Measurements from ENCODE around the gene CEP350. TPM values are rescaled to one million over a fixed set of nuclear protein-coding genes. Genes with fewer than 3 reads are reported as not detected.

Gene CEP350
- total RNA-seq, 1 donor: 76.0 TPM

GRCh38 chr1:179929955-179930798 is 24.4 kb upstream of the CEP350 start:
- H3K9me3 ChIP-seq (ENCODE audit: low read depth, low read length): no peaks in the 10 kb centered on the region

DNA sequence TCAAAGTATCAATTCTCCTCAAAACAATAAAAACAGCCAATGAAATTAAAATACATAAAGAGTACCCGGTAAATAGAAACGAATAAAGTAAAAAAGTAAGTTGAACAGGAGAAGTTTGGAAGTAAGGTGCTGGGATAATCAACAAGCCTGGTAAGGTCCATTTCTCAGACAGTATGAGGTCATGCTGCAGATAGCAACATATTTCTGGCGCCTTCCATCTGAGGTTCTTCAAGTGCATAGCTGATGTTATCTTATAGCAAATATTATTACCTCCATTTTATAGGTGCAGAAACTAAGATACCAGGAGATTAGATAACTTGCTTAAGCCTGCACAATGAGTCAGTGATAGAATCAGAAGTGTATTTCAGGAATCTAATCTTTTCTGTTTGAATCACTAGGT is 23.7 kb upstream of the CEP350 start:
- Histone ChIP-seq H3K4me3 (ENCODE audit: low read length) (no peak overlapping the region), H3K27me3 (ENCODE audit: insufficient read depth, low read length) (no peaks in the 10 kb centered on the region), H3K4me1 (ENCODE audit: insufficient read depth, low read length) (no peaks in the 10 kb centered on the region), H3K9me3 (ENCODE audit: low read depth, low read length) (no peaks in the 10 kb centered on the region)

More at GRCh38 chr1:179929955-179930798, 24.4 kb upstream of the CEP350 start:
- Histone ChIP-seq H3K4me3 (ENCODE audit: low read length) (no peak overlapping the region), H3K27me3 (ENCODE audit: insufficient read depth, low read length) (no peaks in the 10 kb centered on the region), H3K4me1 (ENCODE audit: insufficient read depth, low read length) (no peaks in the 10 kb centered on the region)

DNA sequence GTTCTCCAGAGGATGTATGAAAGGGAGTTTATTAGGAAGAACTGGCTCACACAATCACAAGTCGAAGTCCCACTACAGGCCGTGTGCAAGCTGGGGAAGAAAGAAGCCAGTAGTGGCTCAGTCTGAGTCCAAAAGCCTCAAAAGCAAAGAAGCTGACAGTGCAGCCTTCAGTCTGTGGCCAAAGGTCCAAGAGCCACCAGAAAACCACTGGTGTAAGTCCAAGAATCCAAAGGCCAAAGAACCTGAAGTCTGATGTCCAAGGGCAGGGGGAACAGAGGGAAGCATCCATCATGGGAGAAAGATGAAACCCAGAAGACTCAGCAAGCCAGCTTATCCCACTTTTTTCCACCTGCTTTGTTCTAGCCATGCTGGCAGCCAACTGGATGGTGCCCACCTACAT is 21.4 kb upstream of the CEP350 start:
- H3K27me3 ChIP-seq (ENCODE audit: insufficient read depth, low read length): no peaks in the 10 kb centered on the region
- no peaks in the 10 kb centered on the region for H3K9me3 ChIP-seq (ENCODE audit: low read depth, low read length)
- H3K4me3 ChIP-seq (ENCODE audit: low read length): no peak overlapping the region
- no peaks in the 10 kb centered on the region for H3K4me1 ChIP-seq (ENCODE audit: insufficient read depth, low read length)

GRCh38 chr1:179935909-179936496 is 18.6 kb upstream of the CEP350 start:
- Histone ChIP-seq H3K27me3 (ENCODE audit: insufficient read depth, low read length) (no peaks in the 10 kb centered on the region), H3K9me3 (ENCODE audit: low read depth, low read length) (no peaks in the 10 kb centered on the region), H3K4me3 (ENCODE audit: low read length) (no peak overlapping the region), H3K4me1 (ENCODE audit: insufficient read depth, low read length) (no peaks in the 10 kb centered on the region)

- Histone ChIP-seq H3K4me3 (ENCODE audit: low read length) (no peak overlapping the region), H3K4me1 (ENCODE audit: insufficient read depth, low read length) (no peaks in the 10 kb centered on the region)
Measured at GRCh38 chr1:179937668-179938254, 16.8 kb upstream of the CEP350 start.

DNA sequence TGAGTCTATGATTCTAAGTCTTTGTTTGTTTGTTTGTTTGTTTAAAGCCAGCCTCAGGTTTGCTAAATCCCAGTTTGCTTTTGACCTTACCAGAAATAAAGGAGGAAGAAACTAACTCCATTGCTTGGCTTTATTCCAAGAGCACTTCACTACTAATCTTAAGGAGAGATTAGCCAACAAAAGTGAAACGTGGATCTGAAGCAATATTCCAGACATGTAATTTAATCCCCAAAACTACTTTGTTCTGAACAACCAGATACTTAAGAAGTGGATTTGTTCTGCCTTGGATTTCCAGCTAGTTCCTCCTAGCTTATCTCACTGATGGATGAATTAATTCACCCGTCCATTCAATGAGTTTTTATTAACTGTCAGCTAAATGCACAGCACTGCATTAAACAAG is 15.9 kb upstream of the CEP350 start:
- Histone ChIP-seq H3K4me1 (ENCODE audit: insufficient read depth, low read length) (no peaks in the 10 kb centered on the region), H3K4me3 (ENCODE audit: low read length) (no peak overlapping the region), H3K9me3 (ENCODE audit: low read depth, low read length) (no peaks in the 10 kb centered on the region), H3K27me3 (ENCODE audit: insufficient read depth, low read length) (no peaks in the 10 kb centered on the region)

More at GRCh38 chr1:179937668-179938254, 16.8 kb upstream of the CEP350 start:
- H3K9me3 ChIP-seq (ENCODE audit: low read depth, low read length): no peaks in the 10 kb centered on the region
- H3K27me3 ChIP-seq (ENCODE audit: insufficient read depth, low read length): no peaks in the 10 kb centered on the region

GRCh38 chr1:179939941-179940340 is 14.7 kb upstream of the CEP350 start:
- no peaks in the 10 kb centered on the region for H3K9me3 ChIP-seq (ENCODE audit: low read depth, low read length)
- no peaks in the 10 kb centered on the region for H3K27me3 ChIP-seq (ENCODE audit: insufficient read depth, low read length)
- H3K4me1 ChIP-seq (ENCODE audit: insufficient read depth, low read length): no peaks in the 10 kb centered on the region
- H3K4me3 ChIP-seq (ENCODE audit: low read length): no peak overlapping the region

DNA sequence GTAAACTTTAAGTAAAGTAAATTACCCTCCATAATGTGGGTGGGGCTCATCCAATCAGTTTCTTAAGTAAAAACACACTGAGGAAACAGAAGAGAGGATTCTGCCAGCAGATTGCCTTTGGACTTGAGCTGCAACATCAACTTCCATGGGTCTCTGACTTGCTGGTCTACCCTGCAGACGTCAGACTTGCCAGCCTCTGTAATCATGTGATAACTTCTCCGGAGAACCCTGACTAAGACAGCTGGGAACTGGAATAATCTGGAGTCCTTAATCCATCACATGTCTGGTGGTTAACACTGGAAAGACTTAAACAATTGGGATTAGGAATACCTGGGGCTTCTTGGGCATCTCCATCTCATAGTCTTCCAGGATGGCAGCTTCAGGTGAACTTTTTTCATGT is 13.2 kb upstream of the CEP350 start:
- Histone ChIP-seq H3K9me3 (ENCODE audit: low read depth, low read length) (no peaks in the 10 kb centered on the region), H3K4me3 (ENCODE audit: low read length) (no peak overlapping the region), H3K27me3 (ENCODE audit: insufficient read depth, low read length) (no peaks in the 10 kb centered on the region), H3K4me1 (ENCODE audit: insufficient read depth, low read length) (no peaks in the 10 kb centered on the region)

DNA sequence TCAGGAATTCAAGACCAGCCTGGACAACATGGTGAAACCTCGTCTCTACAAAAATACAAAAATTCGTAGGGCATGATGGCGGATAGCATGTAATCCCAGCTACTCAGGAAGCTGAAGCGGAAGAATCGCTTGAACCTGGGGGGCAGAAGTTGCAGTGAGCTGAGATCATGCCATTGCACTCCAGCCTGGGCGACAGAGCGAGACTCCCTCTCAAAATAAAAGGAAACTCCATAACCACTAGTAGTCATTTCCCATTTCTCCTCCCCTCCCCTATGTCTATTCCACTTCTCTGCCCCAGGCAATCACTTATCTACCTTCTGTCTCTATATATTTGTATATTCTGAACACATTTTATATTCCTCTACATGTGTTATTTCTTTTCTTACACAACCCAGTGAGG is 4.0 kb upstream of the CEP350 start:
- Histone ChIP-seq H3K9me3 (ENCODE audit: low read depth, low read length) (no peaks in the 10 kb centered on the region), H3K4me1 (ENCODE audit: insufficient read depth, low read length) (peaks cover 42% of the 10 kb centered on the region), H3K27me3 (ENCODE audit: insufficient read depth, low read length) (no peaks in the 10 kb centered on the region), H3K4me3 (ENCODE audit: low read length) (no peak overlapping the region)

- no peak overlapping the region for H3K4me3 ChIP-seq (ENCODE audit: low read length)
- peaks cover 46% of the 10 kb centered on the region for H3K4me1 ChIP-seq (ENCODE audit: insufficient read depth, low read length)
- no peaks in the 10 kb centered on the region for H3K9me3 ChIP-seq (ENCODE audit: low read depth, low read length)
- no peaks in the 10 kb centered on the region for H3K27me3 ChIP-seq (ENCODE audit: insufficient read depth, low read length)
Measured at GRCh38 chr1:179951383-179952144, 3.0 kb upstream of the CEP350 start.

DNA sequence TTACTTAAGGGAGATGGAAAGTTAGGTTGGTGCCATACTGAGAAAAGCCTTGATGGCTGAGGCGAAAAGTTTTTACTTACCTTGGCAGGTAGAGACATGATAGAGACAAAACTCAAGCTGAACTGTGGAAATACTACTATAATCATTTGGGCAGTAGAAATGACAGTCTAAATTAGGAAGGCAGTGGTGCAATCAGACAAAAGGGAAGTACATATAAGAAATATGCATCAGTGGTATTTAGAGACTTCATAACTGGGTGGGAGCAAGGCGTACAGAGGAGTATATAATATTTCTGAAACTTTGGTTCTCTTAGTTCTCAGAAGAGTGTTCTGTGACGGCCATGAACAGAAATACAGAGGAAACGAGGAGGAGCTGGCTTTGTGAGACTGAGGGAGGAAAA is 2.4 kb upstream of the CEP350 start:
- H3K27me3 ChIP-seq (ENCODE audit: insufficient read depth, low read length): no peaks in the 10 kb centered on the region
- no peak overlapping the region for H3K4me3 ChIP-seq (ENCODE audit: low read length)
- H3K4me1 ChIP-seq (ENCODE audit: insufficient read depth, low read length): peaks cover 46% of the 10 kb centered on the region
- H3K9me3 ChIP-seq (ENCODE audit: low read depth, low read length): no peaks in the 10 kb centered on the region

- Histone ChIP-seq H3K4me1 (ENCODE audit: insufficient read depth, low read length) (peaks cover 49% of the 10 kb centered on the region), H3K4me3 (ENCODE audit: low read length) (peak overlapping the region; percentile 89), H3K9me3 (ENCODE audit: low read depth, low read length) (no peaks in the 10 kb centered on the region), H3K27me3 (ENCODE audit: insufficient read depth, low read length) (no peaks in the 10 kb centered on the region)
Measured at GRCh38 chr1:179953974-179954492, 577 bp upstream of the CEP350 start.

- Histone ChIP-seq H3K4me1 (ENCODE audit: insufficient read depth, low read length) (peaks cover 49% of the 10 kb centered on the region), H3K27me3 (ENCODE audit: insufficient read depth, low read length) (no peaks in the 10 kb centered on the region), H3K4me3 (ENCODE audit: low read length) (peak overlapping the region; percentile 89), H3K9me3 (ENCODE audit: low read depth, low read length) (no peaks in the 10 kb centered on the region)
Measured at GRCh38 chr1:179955287-179955680, 674 bp downstream of the CEP350 start.

GRCh38 chr1:179955731-179956130 is 1.1 kb downstream of the CEP350 start:
- no peaks in the 10 kb centered on the region for H3K9me3 ChIP-seq (ENCODE audit: low read depth, low read length)
- no peaks in the 10 kb centered on the region for H3K27me3 ChIP-seq (ENCODE audit: insufficient read depth, low read length)
- H3K4me1 ChIP-seq (ENCODE audit: insufficient read depth, low read length): peaks cover 46% of the 10 kb centered on the region
- peak overlapping the region; percentile 89 for H3K4me3 ChIP-seq (ENCODE audit: low read length)

DNA sequence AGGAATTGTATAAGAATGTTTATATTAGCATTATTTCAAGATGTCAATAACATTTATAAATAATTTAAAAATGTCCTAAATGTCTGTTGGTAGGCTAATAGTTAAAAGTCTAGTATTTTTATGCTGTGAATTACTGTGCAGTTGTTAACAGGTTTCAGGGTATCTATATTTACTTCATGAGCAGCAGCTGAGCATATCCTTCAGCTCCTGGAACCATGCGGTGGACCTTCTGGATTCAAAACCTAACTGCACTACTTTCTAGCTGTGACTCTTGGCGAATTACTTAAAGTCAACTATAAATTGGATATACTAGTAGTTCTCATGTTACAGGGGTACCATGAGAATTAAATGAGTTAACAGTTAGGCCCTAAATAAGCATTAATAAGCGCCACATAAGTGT is 3.7 kb downstream of the CEP350 start:
- H3K4me3 ChIP-seq (ENCODE audit: low read length): no peak overlapping the region
- H3K27me3 ChIP-seq (ENCODE audit: insufficient read depth, low read length): no peaks in the 10 kb centered on the region
- peaks cover 20% of the 10 kb centered on the region for H3K4me1 ChIP-seq (ENCODE audit: insufficient read depth, low read length)
- H3K9me3 ChIP-seq (ENCODE audit: low read depth, low read length): no peaks in the 10 kb centered on the region

Measured in mononuclear cell (primary cell).